Measurements from ENCODE around the gene HMCN1.

DNA sequence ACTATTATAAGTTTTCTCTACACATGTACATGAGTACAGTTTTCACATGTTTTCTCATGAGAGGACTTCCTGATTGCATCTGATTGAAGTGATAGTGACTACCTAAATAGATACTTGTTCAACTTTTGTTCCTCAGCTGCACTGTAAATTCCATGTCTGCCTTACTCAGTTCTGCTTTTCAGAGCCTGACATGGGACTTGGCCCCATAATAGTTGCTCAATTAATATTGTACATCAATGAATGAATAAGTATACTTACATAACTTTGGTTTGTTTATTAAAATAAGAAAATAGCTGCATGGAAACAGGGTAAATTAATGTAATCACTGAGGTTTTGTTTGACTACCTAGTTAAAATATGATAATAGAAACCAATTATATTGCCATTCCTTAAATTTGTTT lies 78.7 kb downstream of the HMCN1 start:
- no peak for TF ChIP-seq CTCF (conservative IDR thresholded peaks at IDR 0.05)
- TF ChIP-seq EZH2 (IDR thresholded peaks at IDR 0.05; ENCODE audit: low read depth): no peak
